H9 (cell line): Measurements from ENCODE around the gene SPATA6L. TPM values are rescaled to one million over a fixed set of nuclear protein-coding genes. Genes with fewer than 3 reads are reported as not detected.

Source experiments
- DNase-seq: peaks from one replicate; pipeline ENCODE4 v3.0.0-alpha.2; 2017
- H2AFZ ChIP-seq: one replicate; pipeline ENCODE4 v1.6.1; 2013; ENCODE audit warnings: mild to moderate bottlenecking, low read length, control low read depth, moderate library complexity
- H2AK5ac ChIP-seq: 2 replicates; pipeline ENCODE4 v1.6.1; 2013; ENCODE audit warnings: low read length, control low read depth, mixed read lengths; ENCODE audit not compliant: insufficient read length
- H2BK120ac ChIP-seq: one replicate; pipeline ENCODE4 v1.6.1; 2013; ENCODE audit warnings: low read depth, mild to moderate bottlenecking, low read length, control low read depth, inconsistent platforms; ENCODE audit not compliant: poor library complexity, severe bottlenecking
- H2BK12ac ChIP-seq: 2 replicates; pipeline ENCODE4 v1.6.1; 2013; ENCODE audit warnings: low read length, control low read depth, mixed read lengths, low read depth; ENCODE audit not compliant: insufficient read length
- H2BK15ac ChIP-seq: 2 replicates; pipeline ENCODE4 v1.6.1; 2013; ENCODE audit warnings: low read depth, low read length, control low read depth
- H2BK20ac ChIP-seq: one replicate; pipeline ENCODE4 v1.6.1; 2013; ENCODE audit warnings: low read depth, mild to moderate bottlenecking, low read length, control low read depth, inconsistent platforms; ENCODE audit not compliant: poor library complexity, severe bottlenecking
- H2BK5ac ChIP-seq: 2 replicates; pipeline ENCODE4 v1.6.1; 2013; ENCODE audit warnings: low read length, control low read depth, mixed read lengths; ENCODE audit not compliant: insufficient read length
- H3K14ac ChIP-seq: 2 replicates; pipeline ENCODE4 v1.6.1; 2013; ENCODE audit warnings: low read length, control low read depth; ENCODE audit not compliant: insufficient read depth
- H3K18ac ChIP-seq: 2 replicates; pipeline ENCODE4 v1.6.1; 2013; ENCODE audit warnings: low read depth, mild to moderate bottlenecking, mixed read lengths, low read length, control low read depth; ENCODE audit not compliant: insufficient read length
- H3K23ac ChIP-seq: 2 replicates; pipeline ENCODE4 v1.6.1; 2013; ENCODE audit warnings: low read length, control low read depth, mixed read lengths, low read depth; ENCODE audit not compliant: insufficient read length
- H3K23me2 ChIP-seq: 2 replicates; pipeline ENCODE4 v1.6.1; 2013; ENCODE audit warnings: low read depth, mild to moderate bottlenecking, mixed read lengths, low read length, control low read depth; ENCODE audit not compliant: insufficient read length, poor library complexity, severe bottlenecking
- H3K27ac ChIP-seq: 2 replicates; pipeline ENCODE4 v1.5.1; 2013; ENCODE audit warnings: low read length, control low read depth, mixed read lengths, low read depth; ENCODE audit not compliant: insufficient read length
- H3K27me3 ChIP-seq: 2 replicates; pipeline ENCODE4 v1.6.1; 2013; ENCODE audit warnings: low read length, control low read depth, inconsistent platforms; ENCODE audit not compliant: insufficient read depth
- H3K4ac ChIP-seq: 2 replicates; pipeline ENCODE4 v1.6.1; 2013; ENCODE audit warnings: low read depth, mild to moderate bottlenecking, control low read depth, inconsistent platforms, low read length, moderate library complexity
- H3K4me1 ChIP-seq: 2 replicates; pipeline ENCODE4 v1.6.1; 2013; ENCODE audit warnings: low read length, control low read depth, inconsistent platforms; ENCODE audit not compliant: insufficient read depth
- H3K4me2 ChIP-seq: 2 replicates; pipeline ENCODE4 v1.6.1; 2013; ENCODE audit warnings: low read length, control low read depth, mixed read lengths; ENCODE audit not compliant: insufficient read length, insufficient read depth
- H3K56ac ChIP-seq: 2 replicates; pipeline ENCODE4 v1.6.1; 2013; ENCODE audit warnings: low read depth, mild to moderate bottlenecking, mixed read lengths, low read length, control low read depth; ENCODE audit not compliant: insufficient read length
- H3K79me1 ChIP-seq: 2 replicates; pipeline ENCODE4 v1.6.1; 2013; ENCODE audit warnings: low read depth, mild to moderate bottlenecking, moderate library complexity, low read length, control low read depth, inconsistent platforms; ENCODE audit not compliant: insufficient read depth, poor library complexity, severe bottlenecking
- H3K79me2 ChIP-seq: 2 replicates; pipeline ENCODE4 v1.6.1; 2013; ENCODE audit warnings: low read length, control low read depth, inconsistent platforms; ENCODE audit not compliant: insufficient read depth
- H3K9ac ChIP-seq: 2 replicates; pipeline ENCODE4 v1.6.1; 2013; ENCODE audit warnings: low read length, control low read depth, mixed read lengths; ENCODE audit not compliant: insufficient read length; ENCODE audit errors: extremely low read depth
- H3K9me3 ChIP-seq: one replicate; pipeline ENCODE4 v1.6.1; 2013; ENCODE audit warnings: low read depth, low read length, inconsistent platforms; ENCODE audit not compliant: control insufficient read depth
- H3T11ph ChIP-seq: one replicate; pipeline ENCODE4 v1.6.1; 2013; ENCODE audit warnings: mild to moderate bottlenecking, low read length, control low read depth, inconsistent platforms
- H4K20me1 ChIP-seq: one replicate; pipeline ENCODE4 v1.6.1; 2013; ENCODE audit not compliant: control insufficient read depth, insufficient read length, insufficient read depth
- H4K5ac ChIP-seq: 2 replicates; pipeline ENCODE4 v1.6.1; 2013; ENCODE audit warnings: low read depth, mild to moderate bottlenecking, mixed read lengths, low read length, control low read depth; ENCODE audit not compliant: insufficient read length
- H4K8ac ChIP-seq: replicated peaks from 2 replicates; pipeline ENCODE4 v1.6.1; 2013; ENCODE audit warnings: low read length, control low read depth, mixed read lengths, low read depth; ENCODE audit not compliant: insufficient read length
- H4K91ac ChIP-seq: 2 replicates; pipeline ENCODE4 v1.6.1; 2013; ENCODE audit warnings: low read depth, mild to moderate bottlenecking, moderate library complexity, mixed read lengths, low read length, control low read depth; ENCODE audit not compliant: insufficient read length
- H3K27ac Mint-ChIP-seq, 3 experiments: 2 replicates in 2 of 3; 3 replicates in 1 of 3; pipeline ENCODE4 v1.8.0; 2020 to 2021; ENCODE audit warnings: mixed read lengths in 3 of 3, mild to moderate bottlenecking in 1 of 3, moderate library complexity in 1 of 3
- H3K27me3 Mint-ChIP-seq: 2 replicates; pipeline ENCODE4 v1.8.0; 2021; ENCODE audit warnings: low read depth, mild to moderate bottlenecking, moderate library complexity, mixed read lengths
- H3K36me3 Mint-ChIP-seq, 3 experiments: 2 replicates in 2 of 3; 3 replicates in 1 of 3; pipeline ENCODE4 v1.8.0; 2020 to 2021; ENCODE audit warnings: low read depth in 3 of 3, mixed read lengths in 3 of 3; ENCODE audit not compliant: insufficient read depth in 1 of 3
- H3K4me1 Mint-ChIP-seq, 2 experiments: 2 replicates each; pipeline ENCODE4 v1.8.0; 2020; ENCODE audit warnings: mixed read lengths in 2 of 2
- H3K4me3 Mint-ChIP-seq, 2 experiments: 2 replicates in 1 of 2; 3 replicates in 1 of 2; pipeline ENCODE4 v1.8.0; 2020 to 2021; ENCODE audit warnings: mild to moderate bottlenecking in 2 of 2, mixed read lengths in 2 of 2, moderate library complexity in 1 of 2
- H3K9me3 Mint-ChIP-seq, 2 experiments: 2 replicates in 1 of 2; 3 replicates in 1 of 2; pipeline ENCODE4 v1.8.0; 2020; ENCODE audit warnings: mild to moderate bottlenecking in 2 of 2, mixed read lengths in 2 of 2, moderate library complexity in 1 of 2
- CTCF ChIP-seq: fragments of 200-600 bp; sonication (generic); conservative IDR thresholded peaks from 3 replicates; pipeline ENCODE4 v1.8.0; 2021; ENCODE audit warnings: antibody characterized with exemption, mild to moderate bottlenecking
- WGBS: extraction: QIAGEN DNeasy Blood & Tissue Kit; methylation state at CpG from one replicate; pipeline ENCODE4 v1.1.7; 2013; ENCODE audit warnings: missing lambda C conversion rate, low lambda C conversion rate, mixed read lengths; ENCODE audit not compliant: insufficient read length; ENCODE audit errors: extremely low coverage; 5-methylcytosine and 5-hydroxymethylcytosine counted together
- total RNA-seq: library from RNA; stranded (reverse); gene quantifications from 2 replicates; pipeline ENCODE4 v1.2.1, GENCODE V29; 2021

SPATA6L gene
- total RNA-seq, 1 experiment from 2014 or later = 0.87 TPM

- no CpG with 5 or more reads among the region's 2 CpGs for WGBS
- no peaks in the 10 kb centered on the region for H3K9me3 Mint-ChIP-seq
- Histone ChIP-seq H2BK20ac (no peak overlapping the region), H3K56ac (no peak overlapping the region), H3K4me2 (no peak overlapping the region), H4K8ac (no peak overlapping the region), H3K23me2 (no peaks in the 10 kb centered on the region), H3K9me3 (no peaks in the 10 kb centered on the region), H3K9ac (no peak overlapping the region), H3K79me2 (no peaks in the 10 kb centered on the region), H3K27me3 (no peaks in the 10 kb centered on the region), H2BK15ac (no peak overlapping the region), H2AK5ac (no peak overlapping the region), H2AFZ (no peak overlapping the region), H4K5ac (no peak overlapping the region), H3K79me1 (no peaks in the 10 kb centered on the region), H3K14ac (no peak overlapping the region), H3K4me1 (no peaks in the 10 kb centered on the region; the same call in 1 of the 2 replicates), H3K18ac (no peak overlapping the region), H4K91ac (no peak overlapping the region), H2BK120ac (no peak overlapping the region), H3K23ac (no peak overlapping the region), H3K4ac (no peak overlapping the region), H3K27ac (no peak overlapping the region), H3T11ph (no peak overlapping the region), H2BK5ac (no peak overlapping the region), H2BK12ac (no peak overlapping the region), H4K20me1 (no peaks in the 10 kb centered on the region)
- H3K36me3 Mint-ChIP-seq = peaks cover 0 to 2% (median 0%) of the 10 kb centered on the region in 3 experiments; a peak in 2 of 7 replicates
- no peak for DNase-seq
- H3K27ac Mint-ChIP-seq = no peak overlapping the region
- H3K27me3 Mint-ChIP-seq = no peaks in the 10 kb centered on the region
- H3K4me1 Mint-ChIP-seq = peaks cover 6 to 13% of the 10 kb centered on the region in 2 experiments; a peak in 3 of 4 replicates
- no peak for TF ChIP-seq CTCF
- no peak overlapping the region for H3K4me3 Mint-ChIP-seq
These were observed 77.6 kb downstream of the SPATA6L start for GRCh38 chr9:4588721-4589120.
